Activated naive CD4-positive, alpha-beta T cell treated with Interleukin-2 at 50 U/mL for 16 hours (primary cell): ENCODE results near the gene SEC14L5.
"Not testable (repeated sequence)": the region's sequence is repeated elsewhere in the genome, so short reads cannot be mapped to it uniquely, and the experiment has no call there.

Source experiments
- DNase-seq: peaks from one replicate; pipeline ENCODE4 v3.0.0-alpha.2; 2020

Gene SEC14L5

DNA sequence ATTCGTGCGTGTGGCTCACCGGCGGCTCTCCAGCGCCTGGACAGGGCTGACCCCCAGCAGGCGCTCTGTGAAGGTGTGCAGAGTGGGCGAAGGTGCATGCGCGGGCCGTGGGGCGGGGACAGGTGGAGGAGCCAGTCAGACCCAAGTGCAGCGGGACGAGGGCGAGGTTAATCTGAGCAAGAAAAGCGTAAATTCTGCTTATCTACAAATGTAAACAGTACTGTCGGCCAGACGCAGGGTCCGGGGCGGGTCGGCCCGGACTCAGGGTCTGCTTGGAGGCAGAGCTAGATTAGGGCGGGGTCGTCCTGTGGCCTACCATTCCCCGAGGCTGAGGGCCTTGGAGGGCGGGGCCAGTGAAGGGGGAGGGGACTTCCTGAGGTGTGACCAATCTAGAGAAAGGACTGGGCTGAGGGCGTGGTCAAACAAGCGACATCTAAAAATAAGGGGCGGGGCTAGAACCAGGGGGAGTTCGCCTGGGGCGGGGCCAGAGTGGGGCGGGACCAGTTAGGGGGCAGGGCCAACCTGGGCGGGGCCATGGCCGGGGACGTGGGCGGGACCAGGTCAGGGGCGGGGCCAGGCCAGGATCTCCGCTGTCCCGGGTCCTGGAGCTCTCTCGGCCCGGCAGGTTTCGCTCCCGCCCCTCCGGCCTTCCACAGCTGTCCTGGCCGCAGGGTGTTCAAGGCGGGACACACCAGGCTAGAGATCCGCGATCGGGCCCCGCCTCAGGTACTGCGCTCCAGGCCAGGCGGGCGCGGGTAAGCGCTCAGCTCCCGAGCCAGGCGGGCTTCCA lies at the start of gene SEC14L5:
Gene SEC14L5 (plus strand): TSS at position 611 of the 790 bp plus-strand sequence. CDS start 994 bp downstream, outside the sequence.
- peak; percentile 87 for DNase-seq

DNA sequence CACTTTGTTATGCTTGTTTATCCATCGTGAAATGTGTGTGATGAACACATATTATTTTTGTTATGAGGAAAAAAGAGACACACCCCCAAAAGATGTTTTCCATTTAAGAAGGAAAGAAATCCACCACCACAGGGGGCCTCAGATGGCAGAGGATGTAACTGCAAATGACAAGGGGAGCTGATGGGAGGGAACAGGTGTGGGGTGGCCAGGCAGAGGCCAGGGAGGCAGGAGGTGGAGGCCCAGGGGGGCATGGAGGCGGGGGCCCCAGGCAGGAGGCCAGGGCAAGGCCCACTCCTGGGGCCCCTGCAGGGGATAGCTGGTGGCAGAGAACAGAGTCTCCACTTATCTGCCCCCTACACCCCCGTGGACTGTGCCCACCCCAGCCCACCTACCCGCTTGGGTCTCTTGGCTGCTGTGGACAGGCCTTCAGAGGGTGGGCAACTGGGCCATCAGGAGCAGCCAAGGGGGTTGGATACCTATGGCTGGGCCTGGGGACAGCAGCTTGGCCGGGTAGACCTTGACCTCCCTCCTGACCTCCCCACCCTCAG lies 49.2 kb upstream of the SEC14L5 start:
- DNase-seq = no peak

DNA sequence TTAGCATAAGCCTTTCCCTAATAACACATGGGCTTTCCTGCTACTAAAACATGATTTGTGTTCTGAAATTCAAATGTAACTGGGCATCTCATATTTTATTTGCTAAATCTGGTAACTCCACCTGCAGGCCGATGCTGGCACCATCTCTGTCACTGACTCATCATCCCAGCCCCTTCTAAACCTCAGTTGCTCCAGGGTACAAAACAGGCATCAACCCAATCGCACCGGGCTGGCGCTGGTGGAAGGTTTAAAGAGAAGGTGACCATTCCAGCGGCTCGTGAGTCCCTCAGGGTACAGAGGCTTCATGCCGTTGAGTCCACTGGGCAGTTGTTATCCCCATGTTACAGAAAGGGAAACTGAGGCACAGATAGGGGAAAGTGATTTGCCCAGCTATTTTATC lies 48.3 kb upstream of the SEC14L5 start:
- no peak for DNase-seq

DNA sequence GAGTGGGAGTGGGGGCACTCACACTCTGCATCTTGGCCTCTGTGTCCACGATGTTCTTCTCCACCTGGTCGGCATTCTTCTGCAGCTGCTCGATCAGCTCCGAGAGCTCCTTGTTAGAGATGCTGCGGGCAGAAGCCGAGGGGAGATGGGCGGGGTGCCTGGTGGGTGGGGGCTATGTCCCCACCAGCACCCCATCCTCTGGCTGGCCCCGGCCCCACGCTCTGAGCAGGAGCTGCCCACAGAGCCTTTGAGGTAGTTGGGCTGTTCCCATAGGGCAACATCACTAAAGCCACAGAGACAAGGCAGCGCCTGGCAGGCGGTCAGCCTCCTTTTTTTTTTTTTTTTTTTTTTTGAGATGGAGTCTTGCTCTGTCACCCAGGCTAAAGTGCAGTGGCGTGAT lies 47.3 kb upstream of the SEC14L5 start:
- DNase-seq = no peak

DNA sequence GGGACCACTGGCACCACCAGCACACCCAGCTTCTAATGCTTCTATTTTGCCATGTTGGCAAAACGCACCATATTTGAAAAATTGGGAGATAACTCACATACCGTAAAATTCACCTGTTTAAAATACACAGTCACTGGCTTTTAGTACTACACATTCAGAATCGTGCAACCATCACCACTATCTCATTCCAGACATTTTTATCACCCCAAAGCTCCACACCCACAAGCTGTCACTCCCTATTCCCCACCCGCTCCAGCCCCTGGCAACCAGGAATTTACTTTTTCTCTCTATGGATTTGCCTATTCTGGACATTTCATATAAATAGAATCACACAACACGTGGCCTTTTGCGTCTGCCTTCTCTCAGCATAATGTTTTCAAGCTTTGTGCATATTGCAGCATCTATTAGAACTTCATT lies 46.2 kb upstream of the SEC14L5 start:
- no peak for DNase-seq

DNA sequence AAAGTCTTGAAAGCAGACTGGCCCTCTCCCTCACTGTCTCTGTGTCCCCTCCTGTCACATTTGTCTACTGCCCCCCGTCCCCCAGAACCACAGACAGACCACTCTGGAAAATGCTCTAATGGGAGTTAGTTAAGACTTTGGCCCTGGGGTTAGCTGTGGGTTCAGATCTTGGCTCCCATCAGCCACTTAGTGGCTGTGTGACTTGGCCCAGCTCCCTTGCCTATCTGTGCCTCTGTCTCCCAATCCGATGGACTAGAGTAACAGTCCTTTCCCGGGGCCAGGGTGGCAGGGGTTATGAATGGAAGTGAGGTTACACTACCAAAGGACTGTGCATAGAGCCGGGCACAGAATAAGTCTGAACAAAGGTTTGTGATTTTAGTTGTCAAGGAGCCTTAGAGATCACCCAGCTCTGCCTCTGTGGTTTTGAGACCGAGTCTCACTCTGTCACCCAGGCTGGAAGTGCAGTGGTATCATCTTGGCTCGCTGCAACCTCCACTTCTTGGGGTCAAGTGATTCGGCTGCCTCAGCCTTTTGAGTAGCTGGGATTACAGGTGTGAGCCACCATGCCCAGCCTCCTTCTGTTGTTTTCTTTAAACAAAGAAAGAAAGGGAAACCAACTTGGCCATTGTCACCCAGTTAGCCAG lies 44.9 kb upstream of the SEC14L5 start:
- no peak for DNase-seq

DNA sequence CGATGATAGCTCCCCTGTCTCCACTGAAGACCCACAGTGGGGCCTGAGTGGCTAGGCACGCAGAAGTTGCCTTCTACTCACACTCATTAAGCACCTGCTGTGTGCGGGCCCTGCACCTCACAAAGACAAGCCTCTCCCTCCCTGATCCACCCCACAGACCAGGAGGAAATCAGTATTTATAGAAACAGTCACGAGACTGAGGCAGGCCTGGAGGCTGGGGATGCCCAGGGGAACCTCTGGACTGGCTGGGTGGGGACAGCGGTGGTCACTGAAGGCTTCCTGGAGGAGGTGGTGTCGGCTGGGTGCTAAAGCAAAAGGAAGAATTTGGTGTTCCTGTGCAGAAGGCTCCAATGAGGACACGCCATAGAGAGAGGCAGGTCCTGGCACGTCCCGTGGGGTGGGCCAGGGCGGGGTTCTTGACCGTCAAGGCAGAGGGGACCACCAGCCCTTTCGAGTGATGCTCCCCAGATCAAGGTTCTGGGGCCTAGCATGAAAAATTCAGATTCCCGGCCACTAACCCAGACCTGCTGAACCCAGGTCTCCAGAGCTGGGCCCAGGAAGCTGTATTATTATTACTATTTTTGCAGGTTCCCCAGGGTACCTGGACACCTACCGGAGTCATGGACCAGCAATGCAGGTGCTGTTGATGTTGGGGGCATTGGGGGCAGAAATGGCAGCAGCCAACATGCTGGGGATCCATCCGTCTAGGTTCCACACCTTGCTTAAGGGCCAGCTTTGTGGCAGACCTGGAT lies 44.2 kb upstream of the SEC14L5 start:
- DNase-seq = no peak

DNA sequence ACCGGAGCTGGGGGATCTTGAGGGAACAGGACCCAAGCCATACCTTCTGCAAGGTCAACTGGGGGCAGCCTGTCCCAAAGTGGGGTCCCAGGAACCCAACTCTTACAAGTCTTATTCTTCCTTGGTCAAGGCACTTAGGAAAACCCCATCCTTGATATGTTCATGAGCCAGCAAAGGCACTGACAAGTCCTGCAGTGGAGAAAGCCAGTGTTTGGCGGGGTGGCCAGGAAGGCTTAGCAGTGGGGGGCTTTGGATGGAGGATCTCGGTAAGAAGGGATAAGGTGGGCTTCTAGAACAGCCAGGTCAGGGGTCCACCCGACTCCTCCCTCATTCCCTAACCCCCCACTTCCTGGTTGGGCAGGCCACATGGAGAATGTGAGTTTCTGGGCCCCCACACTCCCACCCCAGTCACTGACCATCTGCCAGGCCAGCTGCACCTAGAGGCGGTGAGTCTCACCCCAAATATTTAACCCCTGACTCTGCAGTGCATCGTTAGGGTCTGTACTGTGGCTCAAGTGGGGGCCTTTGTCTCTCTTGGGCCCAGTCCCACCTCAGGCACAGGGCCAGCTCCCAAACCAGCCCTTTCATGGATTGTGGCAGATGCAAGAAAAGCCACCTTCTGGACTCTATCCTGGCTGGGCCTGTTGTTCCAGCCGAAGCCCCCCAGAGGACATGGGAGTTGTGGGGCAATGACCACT lies 43.5 kb upstream of the SEC14L5 start:
- DNase-seq = no peak

DNA sequence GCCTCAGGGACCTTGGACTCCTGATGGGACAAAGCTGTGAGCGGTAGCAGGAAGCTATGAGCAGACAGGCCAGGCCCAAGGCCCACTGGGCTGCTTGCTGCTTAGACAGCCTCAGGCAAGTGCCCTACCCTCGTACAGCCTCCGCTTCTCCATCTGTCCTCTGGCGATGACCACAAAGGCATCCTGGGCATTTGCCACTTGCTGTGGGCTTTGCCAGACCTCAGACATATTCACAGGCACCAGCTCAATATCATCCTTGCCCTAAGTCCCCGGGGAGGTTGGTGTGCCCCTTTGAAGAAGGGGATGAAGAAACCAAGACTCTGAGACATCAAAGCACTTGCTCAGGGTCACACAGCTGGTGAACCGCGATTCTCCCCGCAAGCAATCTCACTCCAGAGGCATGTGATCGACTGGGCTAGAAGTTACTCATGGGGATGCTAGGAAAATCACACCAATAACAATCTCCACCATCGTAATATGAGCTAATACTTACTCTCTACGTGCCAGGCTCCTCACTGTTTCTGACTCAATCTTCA lies 42.8 kb upstream of the SEC14L5 start:
- DNase-seq = no peak

DNA sequence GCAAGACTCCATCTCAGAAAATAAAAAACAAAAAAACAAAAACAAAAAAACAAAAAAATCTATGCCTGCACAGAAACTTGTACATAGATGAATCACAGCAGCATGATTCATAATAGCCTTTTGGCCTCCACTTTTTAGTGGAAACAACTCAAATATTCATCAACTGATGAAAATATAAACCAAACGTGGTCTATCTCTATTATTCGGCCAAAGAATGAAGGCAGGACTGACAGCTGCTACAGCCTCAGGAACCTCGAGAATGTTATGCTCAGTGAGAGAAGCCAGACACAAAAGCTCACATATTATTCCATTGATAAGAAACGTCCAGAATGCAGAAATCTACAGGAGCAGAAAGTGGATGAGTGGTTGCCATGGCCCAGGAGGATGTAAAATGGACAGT lies 41.0 kb upstream of the SEC14L5 start:
- DNase-seq = no peak

DNA sequence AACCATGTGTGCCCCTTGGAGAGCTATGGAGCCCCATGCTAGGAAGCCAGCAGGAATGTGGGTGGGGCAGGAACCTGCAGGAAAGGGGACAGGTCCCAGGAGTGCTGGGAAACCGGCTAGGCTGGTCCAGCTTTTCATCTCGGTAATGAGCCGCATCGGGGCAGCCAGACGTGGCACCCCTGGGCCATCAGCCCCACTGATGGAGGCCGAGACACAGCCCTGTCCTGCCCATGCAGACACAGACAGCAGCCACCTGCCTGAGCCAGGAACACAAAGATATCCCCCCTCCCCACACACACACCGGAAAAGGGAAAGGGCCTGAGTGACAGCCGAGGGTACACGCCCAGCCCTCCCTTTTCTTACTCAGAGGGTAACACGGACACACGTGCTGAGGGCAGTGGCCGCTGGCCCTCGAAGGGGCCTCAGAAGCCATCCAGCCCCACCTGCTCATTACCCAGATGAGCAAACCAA lies 39.3 kb upstream of the SEC14L5 start:
- no peak for DNase-seq

DNA sequence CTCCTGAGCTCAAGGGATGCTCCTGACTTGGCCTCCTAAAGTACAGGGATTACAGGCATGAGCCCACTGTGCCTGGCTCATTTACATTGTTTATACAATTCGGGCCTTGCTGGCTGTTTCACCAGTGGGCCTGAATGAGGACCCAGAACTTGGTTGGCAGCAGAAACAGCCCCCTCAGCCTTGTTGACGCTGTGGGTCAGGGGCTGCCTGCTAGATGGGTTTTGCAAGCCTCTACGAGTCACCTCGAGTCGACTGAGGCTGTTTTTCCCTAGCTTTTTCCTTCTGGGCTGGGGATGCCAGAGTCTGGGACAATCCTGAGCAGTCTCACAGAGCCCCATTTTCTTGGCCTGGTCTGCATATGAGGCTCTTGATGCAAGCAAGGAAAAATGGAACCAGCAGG lies 37.3 kb upstream of the SEC14L5 start:
- no peak for DNase-seq

DNA sequence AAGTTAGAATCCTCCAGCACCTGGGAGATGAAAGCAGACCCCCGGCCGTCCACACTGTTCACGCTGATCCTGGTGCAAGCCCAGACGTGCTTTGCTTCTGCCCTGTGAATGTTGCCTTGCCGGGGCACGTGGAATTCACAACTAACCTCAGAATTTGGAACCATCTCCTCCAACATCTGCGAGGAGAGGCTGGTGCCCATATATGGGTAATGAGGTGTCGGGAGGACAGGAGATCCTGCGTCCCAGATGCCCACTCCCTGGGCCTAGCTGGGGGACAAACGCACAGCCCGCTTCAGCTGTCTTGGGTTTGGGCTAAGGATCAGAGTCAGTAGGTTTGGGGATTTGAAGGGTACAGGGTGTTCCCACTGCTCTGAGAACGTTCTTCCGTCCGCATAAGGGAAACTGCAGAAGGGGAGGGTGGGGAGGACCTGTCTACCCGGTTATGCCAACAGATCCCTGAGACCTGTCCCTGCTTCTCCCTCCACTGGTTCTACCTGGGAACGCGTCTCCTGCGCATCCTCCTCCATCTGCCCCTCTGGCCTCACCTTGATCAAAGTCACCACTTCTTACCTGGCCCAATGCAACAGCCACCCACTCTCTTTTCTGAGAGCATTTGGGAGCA lies 35.3 kb upstream of the SEC14L5 start:
- DNase-seq = no peak

DNA sequence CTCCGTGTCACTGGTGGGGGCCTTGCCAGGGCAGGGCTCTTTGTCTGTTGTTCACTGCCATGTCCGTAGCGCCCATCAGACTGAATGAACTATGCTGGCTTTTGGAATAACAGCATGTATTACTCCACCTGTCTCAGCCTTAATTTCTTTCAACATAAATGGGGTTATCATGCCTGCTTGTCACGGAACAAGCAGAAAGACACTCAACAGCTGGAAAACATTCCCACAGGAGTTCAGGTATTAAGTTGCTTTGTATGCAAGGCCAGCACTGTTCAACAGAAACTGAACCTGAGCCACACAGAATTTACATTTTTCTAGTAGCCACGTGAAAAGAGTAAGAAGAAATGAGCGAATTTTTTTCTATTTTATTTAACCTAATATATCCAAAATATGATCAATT lies 34.3 kb upstream of the SEC14L5 start:
- DNase-seq = no peak

DNA sequence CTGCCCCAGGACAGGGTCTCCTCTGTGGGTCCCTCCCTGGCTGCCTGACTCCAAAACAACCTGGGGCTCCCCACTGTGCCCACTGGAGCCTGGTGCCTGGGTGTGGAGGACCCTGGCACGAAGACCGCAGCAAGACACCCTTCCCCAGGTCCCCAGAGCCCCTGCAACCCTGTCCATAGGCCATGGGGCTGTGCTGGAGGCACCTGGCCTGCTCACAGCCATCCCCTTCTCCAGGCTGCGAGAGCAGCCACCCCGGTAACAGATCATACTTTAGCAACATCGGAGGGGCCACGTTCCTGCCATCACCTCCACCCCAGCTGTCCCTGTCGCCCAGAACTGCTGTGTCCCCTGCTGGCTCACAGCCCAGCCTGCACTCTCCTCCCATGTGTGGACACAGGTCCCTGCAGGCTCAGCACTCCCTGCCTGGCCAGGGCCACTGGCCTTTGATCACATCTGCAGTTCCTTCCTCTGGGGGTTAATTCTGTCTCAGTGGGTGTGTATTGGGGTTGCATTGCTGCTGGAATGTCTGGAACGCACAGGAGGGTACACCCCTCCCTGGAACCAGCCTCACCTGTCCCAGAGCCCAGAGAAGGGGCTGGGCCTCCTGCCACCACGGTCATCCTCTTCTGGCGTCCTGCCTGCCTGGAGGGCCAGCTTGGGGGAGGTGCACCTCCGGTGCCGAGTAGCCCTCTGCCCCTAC lies 33.4 kb upstream of the SEC14L5 start:
- DNase-seq = no peak

DNA sequence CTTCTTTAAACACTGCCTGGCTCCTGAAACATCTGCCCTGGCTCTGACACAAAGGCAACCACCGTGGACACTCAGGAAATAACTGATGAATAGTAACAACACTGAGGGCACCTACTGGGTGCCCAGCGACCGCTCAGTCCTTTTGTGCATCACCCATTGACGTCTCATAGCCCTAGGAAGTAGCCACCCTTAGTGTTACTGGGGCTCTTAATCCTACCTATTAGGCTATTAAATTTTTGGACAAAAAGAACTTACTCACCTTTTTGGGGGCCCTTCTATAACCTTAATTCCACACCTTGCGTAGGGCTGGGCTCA lies 32.9 kb upstream of the SEC14L5 start:
- DNase-seq = no peak

DNA sequence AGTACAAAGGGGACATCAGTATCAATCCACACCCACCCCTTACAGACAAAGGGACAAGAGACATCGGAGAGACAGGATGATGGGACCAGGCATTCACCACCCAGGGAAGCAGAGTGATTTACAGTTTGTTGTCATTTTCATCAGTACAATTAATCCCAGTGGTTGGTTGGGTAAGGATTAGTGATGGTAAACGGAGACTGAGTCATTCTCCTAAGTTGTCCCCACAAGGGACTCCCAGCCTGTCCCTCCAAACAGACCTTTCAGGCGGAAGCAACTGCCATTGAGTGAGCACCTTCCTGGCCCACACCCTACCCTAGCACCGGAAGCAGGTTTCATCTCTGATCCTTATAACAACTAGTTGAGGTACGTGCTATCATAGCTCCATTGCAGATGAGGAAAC lies 32.3 kb upstream of the SEC14L5 start:
- no peak for DNase-seq

DNA sequence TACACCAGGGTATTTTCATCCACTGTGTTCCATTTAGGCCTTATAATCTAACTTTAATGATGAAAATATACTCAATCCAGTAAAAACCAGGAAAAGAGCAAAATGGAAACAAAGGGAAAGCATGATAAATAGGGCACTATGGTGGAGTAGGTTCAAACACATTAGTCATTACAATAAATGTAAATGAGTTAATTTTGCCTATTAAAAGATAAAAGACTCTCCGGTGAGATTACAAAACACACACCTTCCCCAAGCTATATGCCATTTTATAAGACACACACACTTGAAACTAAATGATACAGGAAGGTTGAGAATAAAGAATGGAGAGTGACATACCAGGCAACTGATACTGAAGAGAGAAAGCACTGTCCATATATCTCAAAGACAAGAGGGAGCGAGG lies 31.2 kb upstream of the SEC14L5 start:
- DNase-seq = no peak

DNA sequence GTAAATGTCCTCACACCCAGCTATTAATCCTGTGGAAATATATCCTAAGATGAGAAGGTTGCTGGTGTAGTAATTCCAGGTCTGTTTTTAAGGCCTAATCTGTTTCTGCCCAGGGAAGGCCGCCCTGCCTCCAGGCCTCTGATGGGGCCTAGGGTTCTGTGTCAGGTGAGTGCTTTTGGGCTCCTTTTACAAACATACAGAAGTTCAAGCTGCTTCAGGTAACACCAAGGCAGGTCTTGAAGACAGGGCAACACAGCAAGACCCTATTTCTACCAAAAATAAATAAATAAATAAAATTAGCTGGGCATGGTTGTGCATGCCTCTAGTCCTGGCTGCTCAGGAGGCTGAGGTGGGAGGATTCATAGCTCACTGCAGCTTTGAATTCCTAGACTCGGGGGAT lies 30.5 kb upstream of the SEC14L5 start:
- no peak for DNase-seq

DNA sequence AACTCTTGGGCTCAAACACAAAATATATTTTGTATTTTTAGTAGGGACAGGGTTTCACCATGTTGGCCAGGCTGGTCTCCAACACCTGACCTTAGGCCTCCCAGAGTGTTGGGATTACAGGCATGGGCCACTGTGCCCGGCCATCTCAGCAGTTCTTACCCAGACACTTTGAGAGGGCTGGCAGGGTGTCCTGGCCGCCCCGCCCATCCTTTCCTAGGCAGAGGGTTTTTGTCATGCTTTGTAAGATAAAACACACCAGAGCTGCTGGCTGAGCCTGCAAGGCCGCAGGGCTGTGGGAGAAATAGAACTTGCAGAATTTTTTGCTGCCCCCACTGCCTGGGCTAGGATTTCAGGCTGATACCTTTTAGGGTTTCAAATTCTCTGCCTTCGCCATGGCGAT lies 29.9 kb upstream of the SEC14L5 start:
- no peak for DNase-seq

DNA sequence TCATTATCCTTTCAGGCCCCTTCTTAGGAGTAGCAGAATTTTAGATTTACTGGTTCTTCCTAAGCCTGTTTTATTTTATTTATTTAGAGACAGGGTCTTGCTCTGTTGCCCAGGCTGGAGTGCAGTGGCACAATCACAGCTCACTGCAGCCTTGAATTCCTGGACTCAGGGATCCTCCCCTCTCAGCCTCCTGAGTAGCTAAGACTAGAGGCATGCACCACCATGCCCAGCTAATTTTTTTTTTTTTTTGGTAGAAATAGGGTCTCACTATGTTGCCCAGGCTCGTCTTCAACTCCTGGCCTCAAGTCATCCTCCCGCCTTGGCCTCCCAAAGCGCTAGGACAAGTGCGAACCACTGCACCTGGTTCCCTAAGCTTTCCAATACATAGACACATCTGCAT lies 28.5 kb upstream of the SEC14L5 start:
- DNase-seq = not testable (repeated sequence)

DNA sequence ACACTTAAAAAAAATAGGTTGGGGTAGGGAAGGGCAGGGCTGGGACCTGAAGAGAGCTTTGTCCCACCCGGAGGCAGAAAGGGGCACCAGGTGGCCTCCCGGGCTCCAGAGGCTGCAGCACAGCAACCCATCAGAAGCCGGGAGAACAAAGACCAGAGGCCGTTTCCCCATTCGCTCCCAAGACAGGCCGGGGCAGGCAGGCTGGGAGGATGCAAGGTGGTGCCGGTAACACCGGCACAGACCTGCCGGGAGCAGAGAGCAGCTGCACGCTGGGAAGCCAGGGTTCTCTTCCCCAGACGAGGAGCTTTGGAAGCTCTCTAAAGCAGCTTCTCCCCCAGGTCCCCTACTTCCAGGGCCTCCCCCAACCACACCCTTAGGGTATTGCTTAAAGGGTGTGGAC lies 26.7 kb upstream of the SEC14L5 start:
- no peak for DNase-seq
